Lower lobe of right lung (tissue), 2 donors: ENCODE measurements around the gene PPFIA1. TPM values are rescaled to one million over a fixed set of nuclear protein-coding genes. Genes with fewer than 3 reads are reported as not detected.

Experiments used
- ATAC-seq, 2 donors: fragments of 200-7000 bp; cut with Tn5 transposase; one replicate each; pipeline ENCODE4 v1.9.1; 2020 to 2022; ENCODE audit warnings: mild to moderate bottlenecking in 2 of 2, moderate library complexity in 2 of 2
- DNase-seq: peaks from one replicate; pipeline ENCODE4 v3.0.0-alpha.2; 2020
- H3K27ac ChIP-seq: fragments of 200-600 bp; one replicate; pipeline ENCODE4 v1.8.0; 2022
- H3K27me3 ChIP-seq: fragments of 200-600 bp; one replicate; pipeline ENCODE4 v1.8.0; 2022; ENCODE audit warnings: low read depth
- H3K36me3 ChIP-seq: fragments of 200-600 bp; one replicate; pipeline ENCODE4 v1.8.0; 2022; ENCODE audit warnings: mild to moderate bottlenecking
- H3K4me1 ChIP-seq: fragments of 200-600 bp; one replicate; pipeline ENCODE4 v1.8.0; 2022
- H3K4me3 ChIP-seq: fragments of 200-600 bp; one replicate; pipeline ENCODE4 v1.8.0; 2022; ENCODE audit warnings: mild to moderate bottlenecking
- H3K9me3 ChIP-seq: fragments of 200-600 bp; one replicate; pipeline ENCODE4 v1.8.0; 2022
- intact Hi-C: fragments of 100-400 bp; cut with DNase I; formaldehyde crosslinking; loops from one replicate; pipeline ENCODE4 v1.11.0; 2022
- total RNA-seq: library from RNA; stranded (reverse); fragmentation: NEBNext Ultra II Directional; extraction: Animal tissue kit (Norgen Biotek cat#: 25700); gene quantifications from one replicate; pipeline ENCODE4 v1.2.1, GENCODE V29; 2021
- TF ChIP-seq, protein P1 (sequence below): fragments of 200-600 bp; IDR thresholded peaks from one replicate; pipeline ENCODE4 v1.8.0; 2022; ENCODE audit warnings: antibody characterized with exemption, mild to moderate bottlenecking
- donor health status: DM: no; HTN: yes; CAD: no; lungs with severe emphysema.

Gene PPFIA1
- total RNA-seq, 1 donor from 2014 or later: 81.0 TPM

DNA sequence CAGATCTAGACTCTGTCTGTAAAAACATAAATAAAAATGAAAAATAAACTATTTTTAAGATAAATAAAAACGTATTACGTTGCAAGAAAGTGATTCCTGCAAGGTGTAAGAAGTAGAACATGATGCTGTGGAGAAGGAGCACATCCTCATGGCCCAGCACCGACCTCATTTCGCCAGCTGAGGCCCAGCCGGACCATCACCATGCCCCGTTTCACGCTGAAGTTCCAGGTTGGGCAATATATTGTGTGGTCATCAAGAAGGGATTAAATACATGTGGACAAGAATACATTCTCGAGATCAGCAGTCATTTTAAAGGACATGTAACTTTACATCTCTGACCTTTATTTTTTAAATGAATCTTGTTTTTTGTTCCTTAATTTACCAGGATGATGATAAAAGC lies 107.2 kb downstream of the PPFIA1 start:
- no peak overlapping the region for H3K4me3 ChIP-seq
- H3K27ac ChIP-seq: no peak overlapping the region
- H3K4me1 ChIP-seq: no peaks in the 10 kb centered on the region
- no peaks in the 10 kb centered on the region for H3K9me3 ChIP-seq
- intact Hi-C loops: no loop called here
- no peak for DNase-seq
- TF ChIP-seq, protein P1, sequence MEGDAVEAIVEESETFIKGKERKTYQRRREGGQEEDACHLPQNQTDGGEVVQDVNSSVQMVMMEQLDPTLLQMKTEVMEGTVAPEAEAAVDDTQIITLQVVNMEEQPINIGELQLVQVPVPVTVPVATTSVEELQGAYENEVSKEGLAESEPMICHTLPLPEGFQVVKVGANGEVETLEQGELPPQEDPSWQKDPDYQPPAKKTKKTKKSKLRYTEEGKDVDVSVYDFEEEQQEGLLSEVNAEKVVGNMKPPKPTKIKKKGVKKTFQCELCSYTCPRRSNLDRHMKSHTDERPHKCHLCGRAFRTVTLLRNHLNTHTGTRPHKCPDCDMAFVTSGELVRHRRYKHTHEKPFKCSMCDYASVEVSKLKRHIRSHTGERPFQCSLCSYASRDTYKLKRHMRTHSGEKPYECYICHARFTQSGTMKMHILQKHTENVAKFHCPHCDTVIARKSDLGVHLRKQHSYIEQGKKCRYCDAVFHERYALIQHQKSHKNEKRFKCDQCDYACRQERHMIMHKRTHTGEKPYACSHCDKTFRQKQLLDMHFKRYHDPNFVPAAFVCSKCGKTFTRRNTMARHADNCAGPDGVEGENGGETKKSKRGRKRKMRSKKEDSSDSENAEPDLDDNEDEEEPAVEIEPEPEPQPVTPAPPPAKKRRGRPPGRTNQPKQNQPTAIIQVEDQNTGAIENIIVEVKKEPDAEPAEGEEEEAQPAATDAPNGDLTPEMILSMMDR: no peak
- H3K27me3 ChIP-seq: no peaks in the 10 kb centered on the region
- ATAC-seq: no peak
- H3K36me3 ChIP-seq: peaks cover 89% of the 10 kb centered on the region

DNA sequence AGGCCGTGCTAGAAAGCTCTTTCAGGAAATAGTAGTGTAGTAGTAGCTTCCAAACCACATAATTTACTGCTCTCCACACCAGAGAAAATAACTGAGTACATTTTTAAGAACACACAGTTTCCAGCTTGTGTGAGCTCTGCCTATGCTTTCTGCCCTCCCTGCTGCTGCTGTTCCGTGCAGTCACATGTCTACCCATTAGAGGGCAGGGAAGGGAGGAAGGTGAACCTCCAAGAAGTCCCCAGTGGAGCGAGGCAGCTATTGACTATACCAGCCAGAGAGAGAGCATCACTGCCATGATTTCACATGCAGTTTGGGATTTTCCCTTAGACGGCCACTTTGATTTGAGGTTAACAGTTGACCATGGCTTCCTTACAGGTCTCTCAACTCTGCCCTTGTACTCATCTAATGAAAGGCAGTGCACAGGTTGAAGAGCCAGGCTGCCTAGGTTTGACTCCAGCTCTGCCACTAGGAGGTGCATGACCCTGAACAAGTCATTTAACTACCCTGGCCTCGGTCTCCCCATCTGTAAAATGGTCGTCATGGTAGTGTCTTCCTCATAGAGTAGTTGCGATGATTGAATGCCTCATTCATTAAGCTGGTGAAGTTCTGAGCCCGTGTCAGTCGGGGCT lies 108.1 kb downstream of the PPFIA1 start:
- intact Hi-C loops: no loop called here
- no peak for DNase-seq
- Histone ChIP-seq H3K27ac (no peak overlapping the region), H3K36me3 (peaks cover 89% of the 10 kb centered on the region), H3K4me1 (no peaks in the 10 kb centered on the region), H3K27me3 (no peaks in the 10 kb centered on the region), H3K4me3 (no peak overlapping the region), H3K9me3 (no peaks in the 10 kb centered on the region)
- no peak for ATAC-seq
- TF ChIP-seq, protein P1: no peak

DNA sequence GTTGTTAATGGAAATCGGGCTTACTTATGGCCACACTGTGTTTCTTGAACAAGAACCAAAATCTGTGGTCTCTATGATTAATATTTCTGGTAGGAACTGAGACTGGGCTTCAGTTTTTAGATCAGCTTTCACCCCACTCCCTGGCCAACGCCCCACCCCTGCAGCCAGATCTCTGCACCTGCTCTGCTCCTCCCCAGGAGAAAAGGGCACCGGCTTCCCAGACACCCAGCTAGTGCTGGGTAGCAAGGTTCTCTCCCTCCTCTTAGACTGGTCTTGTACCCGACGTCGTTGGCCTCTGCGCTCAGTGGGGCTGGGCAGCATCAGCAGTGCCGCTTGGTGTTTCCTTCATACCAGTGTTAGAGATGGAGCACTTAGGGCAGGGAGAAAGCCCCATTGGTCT lies 110.9 kb downstream of the PPFIA1 start:
- Histone ChIP-seq H3K27me3 (no peaks in the 10 kb centered on the region), H3K4me3 (no peak overlapping the region), H3K27ac (no peak overlapping the region), H3K4me1 (peaks cover 7% of the 10 kb centered on the region), H3K9me3 (no peaks in the 10 kb centered on the region), H3K36me3 (peaks cover 79% of the 10 kb centered on the region)
- TF ChIP-seq, protein P1: no peak
- no peak for ATAC-seq
- no peak for DNase-seq
- intact Hi-C loops: no loop called here

DNA sequence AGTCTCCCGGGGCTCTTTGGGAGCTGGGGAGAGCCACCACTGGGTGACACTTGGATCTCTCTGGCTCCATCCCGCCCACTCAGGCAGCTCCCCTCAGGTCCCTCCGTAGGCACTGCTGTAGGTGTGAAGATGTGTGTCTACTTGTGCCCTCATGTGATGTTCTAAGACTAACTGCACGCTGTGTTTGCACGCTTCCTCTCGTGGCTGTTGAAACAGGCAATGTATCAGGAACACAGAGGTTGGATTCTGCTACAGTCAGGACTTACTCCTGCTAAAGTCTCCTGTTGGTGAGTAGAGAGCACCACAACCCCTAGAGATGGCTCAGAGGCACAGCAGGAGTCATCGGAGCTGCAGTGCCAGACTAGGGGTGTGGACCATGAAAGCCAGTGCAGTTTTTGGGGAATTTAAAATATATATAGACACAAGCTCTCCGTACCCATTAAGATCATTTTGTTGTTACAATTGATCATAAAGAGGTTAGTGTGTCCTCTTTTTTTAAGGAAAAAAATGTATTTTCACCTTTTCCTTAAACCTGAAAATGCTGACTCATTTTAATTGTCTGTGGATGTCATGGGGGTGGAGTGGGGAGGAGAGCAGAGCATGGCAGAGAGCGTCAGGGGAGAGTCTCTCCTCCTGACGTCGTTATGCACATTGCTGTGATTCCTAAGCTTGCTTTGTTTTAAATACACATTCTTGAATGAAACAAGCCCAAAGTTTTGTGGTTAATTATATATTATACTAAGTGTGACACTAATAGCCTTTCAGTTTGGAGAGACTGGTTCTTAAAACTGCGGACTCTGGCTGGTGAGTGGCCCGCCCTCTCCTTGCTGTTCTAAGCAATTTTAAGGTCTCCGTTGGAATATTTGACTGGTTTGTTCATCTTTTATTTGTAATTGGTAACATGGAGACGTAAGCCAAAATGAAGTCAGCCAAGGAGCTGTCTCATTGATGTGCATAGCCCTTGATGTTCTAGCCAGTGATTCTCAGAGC lies 111.7 kb downstream of the PPFIA1 start:
- DNase-seq (no peak), ATAC-seq (no peak)
- Histone ChIP-seq H3K4me1 (peaks cover 7% of the 10 kb centered on the region), H3K4me3 (no peak overlapping the region), H3K36me3 (peaks cover 71% of the 10 kb centered on the region), H3K9me3 (no peaks in the 10 kb centered on the region), H3K27ac (no peak overlapping the region), H3K27me3 (no peaks in the 10 kb centered on the region)
- intact Hi-C loops: no loop called here
- TF ChIP-seq, protein P1: no peak

DNA sequence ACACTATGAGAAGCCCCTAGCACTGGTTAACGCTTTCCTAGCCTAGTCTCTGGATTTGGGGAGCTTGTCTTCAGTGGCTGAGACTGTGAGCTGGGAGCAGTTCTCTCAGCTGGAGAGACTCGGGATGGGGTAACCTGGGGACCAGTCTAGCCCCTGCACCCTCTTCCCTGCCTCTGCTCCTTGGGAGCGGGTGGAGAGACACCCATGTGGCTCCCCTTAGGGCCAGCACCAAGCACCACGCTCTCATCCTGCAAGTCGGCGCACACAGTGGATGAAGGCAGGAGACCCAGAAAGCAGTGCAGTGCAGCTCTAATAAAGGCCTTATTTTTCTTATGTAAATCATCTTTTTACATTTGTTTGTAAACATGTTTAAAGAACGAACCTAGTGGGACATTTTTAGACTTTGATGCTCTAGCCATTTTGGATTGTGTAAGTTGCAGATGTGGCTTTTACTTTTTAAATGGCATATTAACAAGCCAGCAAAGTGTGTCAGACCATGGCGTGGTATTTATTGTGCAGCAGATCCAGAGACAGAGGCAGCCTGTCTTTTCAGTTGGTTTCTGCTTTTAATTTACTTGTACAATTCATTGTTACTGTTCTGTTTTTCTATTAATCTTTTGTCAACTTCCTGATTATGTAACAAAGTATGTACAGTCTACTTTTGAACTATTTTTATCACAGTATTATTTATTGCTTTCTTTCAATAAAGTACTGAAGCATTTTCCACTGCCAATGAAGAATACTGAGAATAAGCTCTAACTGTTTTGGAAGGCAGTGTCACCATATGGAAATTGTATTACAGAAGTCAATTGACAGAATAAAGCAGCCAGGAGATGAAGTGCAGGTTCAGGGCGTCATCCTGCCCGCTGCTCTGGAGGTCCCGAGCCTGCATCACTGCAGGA lies 113.4 kb downstream of the PPFIA1 start:
- TF ChIP-seq, protein P1: no peak
- ATAC-seq (no peak), DNase-seq (no peak)
- peaks cover 7% of the 10 kb centered on the region for H3K4me1 ChIP-seq
- intact Hi-C loops: no loop called here
- H3K36me3 ChIP-seq: peaks cover 53% of the 10 kb centered on the region
- no peak overlapping the region for H3K27ac ChIP-seq
- no peaks in the 10 kb centered on the region for H3K9me3 ChIP-seq
- H3K27me3 ChIP-seq: no peaks in the 10 kb centered on the region
- no peak overlapping the region for H3K4me3 ChIP-seq
